Left lobe of liver (tissue), 2 donors: ENCODE results near the gene SMIM8. TPM values are rescaled to one million over a fixed set of nuclear protein-coding genes. Genes with fewer than 3 reads are reported as not detected.
"Not testable (repeated sequence)": the region's sequence is repeated elsewhere in the genome, so short reads cannot be mapped to it uniquely, and the experiment has no call there.

Experiments
- ATAC-seq: fragments of 200-7000 bp; cut with Tn5 transposase; one replicate; pipeline ENCODE4 v1.9.1; 2020; ENCODE audit warnings: mild to moderate bottlenecking, moderate library complexity
- DNase-seq: peaks from one replicate; pipeline ENCODE4 v3.0.0-alpha.2; 2020; ENCODE audit warnings: low spot score
- total RNA-seq: library from RNA; stranded (reverse); gene quantifications from one replicate; pipeline ENCODE4 v1.2.1, GENCODE V29; 2021
- donor health status: DM: no; HTN: no; CAD: no; lungs with moderate emphysema.
- donor health status: DM: no; HTN: yes; CAD: no.

SMIM8 gene
- 5.0 TPM for total RNA-seq

GRCh38 chr6:87322304-87323212 lies at the start of gene SMIM8:
TSS of gene SMIM8 (plus strand) at chr6:87322588. CDS start at chr6:87337032, 14,444 bp downstream.
- DNase-seq (peak; percentile 86), ATAC-seq (peak; percentile 100)

GRCh38 chr6:87274660-87275274 lies 47.6 kb upstream of the SMIM8 start:
- DNase-seq (no peak), ATAC-seq (no peak)

- no peak for ATAC-seq
- DNase-seq: no peak
Measured at GRCh38 chr6:87276624-87277023, 45.8 kb upstream of the SMIM8 start.

- peak; percentile 42 for ATAC-seq
- no peak for DNase-seq
Measured at GRCh38 chr6:87277123-87277522, 45.3 kb upstream of the SMIM8 start.

- ATAC-seq (no peak), DNase-seq (no peak)
Measured at GRCh38 chr6:87279196-87279595, 43.2 kb upstream of the SMIM8 start.

GRCh38 chr6:87281426-87281825 lies 41.0 kb upstream of the SMIM8 start:
- ATAC-seq (no peak), DNase-seq (no peak)

GRCh38 chr6:87282743-87283142 lies 39.6 kb upstream of the SMIM8 start:
- ATAC-seq (no peak), DNase-seq (no peak)

- ATAC-seq: no peak
Measured at GRCh38 chr6:87283461-87283860, 38.9 kb upstream of the SMIM8 start.

GRCh38 chr6:87287251-87287650 lies 35.1 kb upstream of the SMIM8 start:
- DNase-seq (no peak), ATAC-seq (no peak)

More at GRCh38 chr6:87283461-87283860, 38.9 kb upstream of the SMIM8 start:
- DNase-seq: no peak

GRCh38 chr6:87289571-87289970 lies 32.8 kb upstream of the SMIM8 start:
- DNase-seq (no peak), ATAC-seq (no peak)

- DNase-seq (no peak), ATAC-seq (no peak)
Measured at GRCh38 chr6:87291883-87292282, 30.5 kb upstream of the SMIM8 start.

GRCh38 chr6:87293526-87293925 lies 28.9 kb upstream of the SMIM8 start:
- DNase-seq: no peak
- no peak for ATAC-seq

GRCh38 chr6:87297119-87297518 lies 25.3 kb upstream of the SMIM8 start:
- ATAC-seq (no peak), DNase-seq (no peak)

- not testable (repeated sequence) for ATAC-seq, DNase-seq
Measured at GRCh38 chr6:87301277-87301676, 21.1 kb upstream of the SMIM8 start.

GRCh38 chr6:87308970-87309369 lies 13.4 kb upstream of the SMIM8 start:
- ATAC-seq (no peak), DNase-seq (no peak)

- ATAC-seq (no peak), DNase-seq (no peak)
Measured at GRCh38 chr6:87312860-87313259, 9.5 kb upstream of the SMIM8 start.

GRCh38 chr6:87315071-87315470 lies 7.3 kb upstream of the SMIM8 start:
- ATAC-seq: no peak

GRCh38 chr6:87319271-87319987 lies 3.0 kb upstream of the SMIM8 start:
- no peak for DNase-seq
- ATAC-seq: no peak

More at GRCh38 chr6:87315071-87315470, 7.3 kb upstream of the SMIM8 start:
- DNase-seq: no peak

GRCh38 chr6:87323880-87324279 lies 1.5 kb downstream of the SMIM8 start:
- ATAC-seq, DNase-seq: not testable (repeated sequence)

GRCh38 chr6:87330961-87331360 lies 8.6 kb downstream of the SMIM8 start:
- no peak for DNase-seq
- ATAC-seq: no peak

- DNase-seq (no peak), ATAC-seq (no peak)
Measured at GRCh38 chr6:87333033-87333432, 10.6 kb downstream of the SMIM8 start.
